NCI-H2081 treated with DMSO at 0.1 percent for 48 hours (cell line): ENCODE results near the gene ZNF747.
A peak's percentile ranks its signal among the peaks of the same experiment; 100 is the strongest.
"Not testable (repeated sequence)": the region's sequence is repeated elsewhere in the genome, so short reads cannot be mapped to it uniquely, and the experiment has no call there.

ENCODE experiments used
- DNase-seq: peaks from one replicate; lab custom pipeline; 2025; lab: John Stamatoyannopoulos, UW

Gene ZNF747

DNA sequence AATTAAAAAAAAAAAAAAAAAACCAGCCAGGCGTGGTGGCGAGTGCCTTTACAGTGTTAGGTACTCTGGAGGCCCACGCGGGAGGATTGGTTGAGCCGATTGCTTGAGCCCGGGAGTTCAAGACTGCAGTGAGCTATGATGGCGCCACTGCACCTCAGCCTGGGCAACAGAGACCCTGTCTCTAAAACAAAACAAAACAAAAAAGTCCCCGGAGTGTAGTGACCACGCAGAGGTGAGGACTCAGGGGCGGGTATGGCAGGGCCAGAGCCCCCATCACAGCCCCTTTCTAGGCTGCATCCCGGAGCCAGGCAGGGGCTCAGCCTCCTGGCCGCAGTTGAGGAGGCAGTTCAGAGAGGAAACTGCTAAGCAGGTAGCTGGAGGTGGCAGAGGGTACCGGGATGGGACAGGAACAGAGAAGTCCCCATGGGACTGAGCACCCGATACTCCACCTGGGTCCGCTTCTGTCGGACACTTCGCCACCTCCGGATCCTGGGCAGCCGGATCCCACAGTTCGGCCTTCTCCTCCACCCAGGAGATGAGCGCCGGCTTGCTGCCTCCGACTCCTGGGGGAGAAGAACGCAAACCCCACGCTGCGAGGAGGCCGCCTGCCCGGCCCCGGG, 800 bp downstream of the ZNF747 start:
- no peak for DNase-seq

DNA sequence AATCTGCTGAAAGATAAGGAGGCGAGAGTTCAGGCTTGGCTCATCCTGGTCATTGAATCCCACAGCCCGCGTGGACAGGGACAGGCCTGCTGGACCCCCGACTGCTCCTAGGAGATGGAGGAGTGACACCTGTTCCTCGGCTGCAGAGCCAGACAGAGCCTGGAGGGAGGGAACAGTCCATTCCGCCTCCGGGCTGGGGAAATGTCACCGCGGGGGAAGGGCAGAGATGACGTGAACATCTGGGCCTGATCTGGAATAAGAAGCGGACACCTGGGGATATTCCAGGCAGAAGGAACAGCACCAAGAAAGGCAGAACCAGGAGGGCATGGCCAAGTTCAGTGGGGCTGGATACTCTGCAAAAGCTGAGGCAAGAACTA, 1.5 kb downstream of the ZNF747 start:
- DNase-seq = no peak

GRCh38 chr16:30532285-30533145, 2.1 kb downstream of the ZNF747 start:
- DNase-seq = no peak

DNA sequence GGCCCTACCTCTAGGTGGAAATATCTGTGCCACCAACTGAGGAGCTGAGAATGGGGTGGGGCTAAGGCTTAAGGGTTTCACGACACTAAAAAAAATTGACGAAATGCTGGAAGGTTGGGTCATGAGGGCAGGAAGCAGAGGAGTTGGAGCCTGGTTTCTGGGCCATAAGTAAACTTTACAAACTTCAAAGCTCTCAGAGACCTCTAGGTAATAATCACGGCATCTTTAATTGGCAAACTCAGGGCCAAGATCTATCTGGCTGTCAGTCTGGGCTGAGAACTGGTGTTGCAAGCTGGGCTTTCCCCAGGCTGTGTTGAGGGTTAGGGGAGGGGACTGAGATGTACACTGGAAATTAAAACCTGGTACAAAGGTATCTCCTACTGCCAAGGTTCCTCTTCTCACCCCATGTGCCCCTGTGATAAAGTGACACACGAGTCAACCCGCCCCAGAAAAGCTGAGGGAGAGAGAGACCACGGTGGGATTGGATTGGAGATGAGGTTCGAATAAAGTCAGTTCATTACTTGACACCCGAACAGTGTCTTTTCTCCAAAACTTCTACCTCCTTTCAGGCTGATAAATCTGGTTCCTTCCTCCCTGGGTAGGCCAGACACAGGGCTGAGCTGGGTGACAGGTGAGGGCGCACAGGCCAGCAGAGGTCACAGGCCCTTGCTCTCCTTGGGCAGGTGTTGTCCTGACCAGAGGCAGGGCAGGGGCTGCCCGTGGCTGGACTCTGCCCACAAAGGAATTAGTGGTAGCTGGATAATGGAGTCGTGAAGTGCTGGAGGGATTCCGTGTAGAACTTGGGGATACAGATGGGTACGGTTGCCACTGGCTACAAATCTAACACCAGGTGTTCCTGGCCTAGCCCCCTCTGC, 4.3 kb downstream of the ZNF747 start:
- no peak for DNase-seq

GRCh38 chr16:30528799-30529457, 5.7 kb downstream of the ZNF747 start:
- DNase-seq = no peak

- DNase-seq = no peak
Observed at GRCh38 chr16:30527635-30528178, 7.0 kb downstream of the ZNF747 start.

DNA sequence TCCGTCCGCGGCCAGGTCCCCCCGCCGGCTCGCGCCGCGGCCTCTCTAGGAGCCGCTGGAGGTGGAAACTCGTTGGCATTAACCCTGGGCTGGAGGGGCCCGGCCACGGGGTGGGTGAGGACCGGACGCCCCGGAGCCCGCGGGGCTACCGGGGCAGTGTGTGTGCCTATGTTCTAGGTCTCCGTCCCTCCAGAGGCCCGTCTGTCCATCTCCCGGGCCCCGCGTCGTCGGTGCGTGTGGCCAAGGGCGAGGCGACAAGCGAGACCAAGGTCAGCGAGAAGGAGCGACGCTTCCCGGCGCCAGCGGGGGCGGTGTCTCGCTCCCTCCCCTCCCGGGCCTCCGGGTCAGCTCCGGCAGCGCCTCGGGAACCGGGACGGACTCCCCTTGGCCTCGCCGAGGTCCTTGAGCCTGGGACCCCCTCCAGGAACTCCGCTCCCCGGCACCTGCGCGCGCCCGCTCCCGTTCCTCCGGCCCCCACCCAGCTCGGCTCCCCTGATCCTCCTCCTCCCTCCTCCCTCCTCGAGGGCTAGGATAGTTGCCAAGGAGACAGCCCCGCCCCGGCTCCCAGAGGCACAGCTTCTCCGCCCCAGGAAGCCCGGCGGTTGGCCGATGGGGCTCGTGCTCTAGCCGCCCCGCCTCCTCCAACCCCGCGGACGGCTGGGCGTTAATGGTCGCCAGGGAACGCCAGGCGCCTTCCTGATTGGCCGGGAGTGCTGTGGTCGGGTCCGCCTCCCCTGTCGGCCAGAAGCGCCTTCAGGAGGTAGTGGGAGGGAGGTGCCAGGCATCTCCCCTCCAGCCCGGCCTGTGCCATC, 7.6 kb downstream of the ZNF747 start:
- DNase-seq = peak; percentile 52

- no peak for DNase-seq
Observed at GRCh38 chr16:30526137-30526822, 8.4 kb downstream of the ZNF747 start, which contains the start of gene ZNF768. Gene ZNF768 (minus strand): TSS chr16:30526566. CDS start chr16:30526413, 153 bp downstream.

DNA sequence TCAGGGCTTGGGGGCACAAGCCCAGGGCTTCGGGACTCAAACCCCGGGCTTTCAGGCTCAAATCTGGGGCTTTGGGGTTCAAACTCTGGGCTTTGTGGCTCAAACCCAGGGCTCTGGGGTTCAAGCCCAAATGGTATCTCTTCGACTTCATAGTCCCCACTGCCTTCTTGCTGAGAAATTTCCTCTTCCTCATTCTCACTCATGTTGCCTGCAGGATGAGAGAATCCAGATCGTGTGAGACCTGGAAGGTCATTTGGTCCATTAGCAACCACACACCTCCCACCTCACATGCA, 8.9 kb downstream of the ZNF747 start:
- no peak for DNase-seq

GRCh38 chr16:30524575-30525568, 9.8 kb downstream of the ZNF747 start:
- DNase-seq = no peak

- DNase-seq = no peak
Observed at GRCh38 chr16:30523768-30524574, 10.7 kb downstream of the ZNF747 start.

DNA sequence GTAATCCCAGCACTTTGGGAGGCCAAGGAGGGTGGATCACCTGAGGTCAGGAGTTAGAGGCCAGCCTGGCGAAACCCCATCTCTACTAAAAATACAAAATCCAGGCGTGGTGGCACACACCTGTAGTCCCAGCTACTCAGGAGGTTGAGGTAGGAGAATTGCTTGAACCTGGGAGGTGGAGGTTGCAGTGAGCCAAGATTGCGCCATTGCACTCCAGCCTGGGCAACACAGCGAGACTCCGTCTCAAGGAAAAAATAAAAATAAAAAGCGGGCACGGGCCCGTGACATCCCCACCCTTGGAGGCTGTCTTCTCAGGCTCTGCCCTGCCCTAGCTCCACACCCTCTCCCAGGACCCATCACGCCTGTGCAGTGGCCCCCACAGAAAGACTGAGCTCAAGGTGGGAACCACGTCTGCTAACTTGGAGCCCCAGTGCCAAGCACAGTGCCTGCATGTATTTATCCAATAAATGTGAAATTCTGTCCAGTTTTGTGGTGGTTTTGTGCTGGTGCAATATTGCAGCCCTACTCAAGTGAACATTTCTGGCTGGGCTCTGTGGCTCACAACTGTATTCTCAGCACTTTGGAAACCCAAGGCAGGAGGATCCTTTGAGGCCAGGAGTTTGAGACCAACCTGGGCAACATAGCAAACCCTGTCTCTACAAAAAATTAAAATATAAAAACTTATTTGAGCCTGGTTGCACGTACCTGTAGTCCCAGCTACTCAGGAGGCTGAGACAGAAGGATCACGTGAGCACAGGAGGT, 11.8 kb downstream of the ZNF747 start:
- not testable (repeated sequence) for DNase-seq

- no peak for DNase-seq
Observed at GRCh38 chr16:30521873-30522641, 12.6 kb downstream of the ZNF747 start.

- DNase-seq = no peak
Observed at GRCh38 chr16:30521476-30521872, 13.2 kb downstream of the ZNF747 start.

DNA sequence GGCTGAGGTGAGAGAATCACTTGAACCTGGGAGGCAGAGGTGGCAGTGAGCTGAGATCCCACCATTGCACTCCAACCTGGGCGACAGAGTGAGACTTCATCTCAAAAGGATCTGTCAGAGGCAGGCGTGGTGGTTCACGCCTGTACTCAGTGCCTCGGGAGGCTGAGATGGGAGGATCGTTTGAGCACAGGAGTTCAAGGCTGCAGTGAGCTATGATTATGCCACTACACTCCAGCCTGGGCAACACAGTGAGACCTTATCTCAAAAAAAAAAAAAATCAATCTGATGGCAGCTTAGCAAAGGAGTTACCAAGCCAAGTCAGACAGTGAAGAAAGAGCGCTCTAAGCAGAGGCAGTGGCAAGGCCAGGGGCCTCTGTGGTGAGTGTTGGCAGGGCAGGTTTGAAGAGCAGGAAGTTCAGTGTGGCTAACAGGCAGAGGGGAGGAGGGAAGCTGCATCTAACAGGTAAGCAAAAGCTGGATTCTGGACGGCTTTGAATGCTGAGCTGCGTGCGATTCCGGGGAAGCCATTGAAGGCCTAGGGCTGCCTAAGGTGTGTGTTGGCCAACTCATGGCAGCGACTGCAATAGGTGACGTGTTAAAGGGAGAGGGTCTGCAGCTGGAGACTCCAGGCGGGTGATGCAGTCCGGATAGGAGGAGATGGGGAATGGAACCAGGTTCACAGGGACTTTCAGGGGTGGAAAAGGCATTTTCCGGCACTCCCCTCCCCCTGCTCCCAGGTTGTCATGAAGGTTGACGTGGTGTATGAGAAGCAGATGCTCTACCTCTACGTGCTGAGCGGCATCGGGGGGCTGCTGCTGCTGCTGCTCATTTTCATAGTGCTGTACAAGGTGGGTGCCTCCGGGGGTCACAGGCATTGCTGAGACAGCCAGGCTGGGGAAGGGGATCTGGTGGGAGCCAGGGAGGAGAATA, 15.3 kb downstream of the ZNF747 start:
- DNase-seq = no peak

GRCh38 chr16:30518552-30518951, 16.1 kb downstream of the ZNF747 start:
- DNase-seq = no peak
